GM19455 (cell line): ENCODE data around the gene PLK3.
"Not testable (repeated sequence)": the region's sequence is repeated elsewhere in the genome, so short reads cannot be mapped to it uniquely, and the experiment has no call there.

Experiments
- ATAC-seq: cut with Tn5 transposase; IDR thresholded peaks from one replicate; pipeline ENCODE4 v1.9.1; 2021; ENCODE audit not compliant: unreplicated experiment

Gene PLK3

DNA sequence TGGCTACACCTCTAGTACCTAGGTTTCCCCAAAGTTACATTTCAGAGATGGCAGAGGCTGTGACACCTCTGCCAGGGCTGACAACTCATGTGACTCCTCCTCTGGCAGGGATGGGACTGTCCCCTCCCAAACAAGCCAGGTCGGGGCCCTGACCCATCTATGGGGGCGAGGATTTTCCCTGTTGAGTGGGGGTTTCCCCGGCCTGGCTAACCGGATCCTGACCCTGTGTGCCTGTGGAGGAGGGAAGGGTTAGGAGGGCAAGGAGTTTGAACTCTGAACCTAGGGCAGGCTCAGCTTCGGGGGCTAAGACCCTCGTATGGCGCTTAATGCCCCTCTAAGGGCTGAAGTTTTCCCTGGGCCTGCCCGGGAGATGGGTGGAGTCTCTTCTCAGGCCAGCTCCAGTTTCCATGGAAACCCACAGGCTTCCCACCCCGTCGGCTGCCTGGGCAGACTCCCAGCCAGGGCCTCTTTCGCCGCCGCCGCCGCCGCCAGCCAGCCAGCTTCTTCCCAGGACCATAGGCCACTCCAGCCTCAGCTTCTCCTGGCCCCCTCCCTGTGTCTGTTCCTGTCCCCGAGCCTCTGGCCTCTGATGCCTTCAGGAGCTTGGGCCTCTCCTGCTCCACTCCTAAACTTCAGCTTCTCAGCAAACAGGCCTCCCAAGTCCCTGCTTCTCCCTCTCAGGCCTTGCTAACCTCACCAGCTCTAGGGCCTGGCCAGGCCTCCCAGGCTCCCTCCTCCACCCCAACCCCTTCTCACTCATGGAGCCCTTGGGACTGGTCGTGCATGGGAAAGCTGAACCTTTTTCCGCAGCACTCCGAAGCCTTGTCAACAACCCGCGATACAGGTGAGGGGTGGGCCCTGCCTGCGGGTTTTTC, 8.1 kb downstream of the PLK3 start, which contains the start of gene BTBD19:
Gene BTBD19 (plus strand): TSS at position 461 of the 875 bp plus-strand sequence. CDS start 298 bp downstream, at position 759.
- no peak for ATAC-seq

DNA sequence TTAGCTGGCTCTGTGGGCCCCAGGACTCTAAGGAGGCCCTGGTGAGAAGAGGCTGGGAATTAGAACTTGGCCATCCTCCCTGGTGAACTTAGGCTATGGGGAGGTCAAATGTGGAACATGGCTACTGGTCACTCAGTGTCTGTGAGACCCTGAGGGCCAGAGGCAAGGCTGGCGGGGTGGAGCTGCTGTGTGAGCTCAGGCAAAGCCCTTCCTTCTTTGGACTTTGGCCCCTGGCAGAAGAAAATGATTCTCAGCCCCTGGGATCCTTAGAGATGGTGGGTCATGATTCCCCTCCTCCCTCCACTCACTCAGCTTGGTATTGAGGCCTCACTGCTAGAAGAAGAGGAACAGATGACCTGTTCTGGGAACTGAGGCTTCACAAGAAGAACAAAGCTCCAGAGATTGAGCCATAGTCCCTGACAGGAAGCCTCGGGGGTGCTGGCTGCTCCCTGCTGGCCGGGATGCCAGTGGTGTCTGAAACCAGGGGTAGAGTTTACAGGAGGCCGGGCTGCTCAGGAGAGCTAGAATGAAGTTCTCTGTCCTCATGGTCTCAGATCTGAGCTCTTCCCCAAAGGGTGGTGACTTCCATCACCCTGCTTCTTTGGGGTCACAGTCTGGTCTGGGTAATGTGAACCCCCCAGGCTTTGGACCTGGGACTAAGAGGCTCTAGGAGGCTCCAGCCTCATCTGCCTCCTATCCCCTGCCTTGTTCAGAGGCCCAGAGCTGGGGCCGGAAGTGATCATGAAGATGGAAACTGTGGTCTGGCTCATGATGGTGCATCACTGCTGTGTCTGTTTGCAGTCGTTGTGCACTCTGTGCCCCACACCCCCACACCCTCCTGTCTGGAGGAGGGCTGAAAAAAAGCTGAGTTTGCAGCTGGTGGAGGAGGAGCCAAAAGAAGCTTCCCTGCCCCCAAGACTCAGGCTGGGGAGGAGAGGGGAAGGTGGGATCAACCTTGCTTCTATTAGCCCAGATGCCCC, 9.1 kb downstream of the PLK3 start:
- peak; percentile 48 for ATAC-seq

DNA sequence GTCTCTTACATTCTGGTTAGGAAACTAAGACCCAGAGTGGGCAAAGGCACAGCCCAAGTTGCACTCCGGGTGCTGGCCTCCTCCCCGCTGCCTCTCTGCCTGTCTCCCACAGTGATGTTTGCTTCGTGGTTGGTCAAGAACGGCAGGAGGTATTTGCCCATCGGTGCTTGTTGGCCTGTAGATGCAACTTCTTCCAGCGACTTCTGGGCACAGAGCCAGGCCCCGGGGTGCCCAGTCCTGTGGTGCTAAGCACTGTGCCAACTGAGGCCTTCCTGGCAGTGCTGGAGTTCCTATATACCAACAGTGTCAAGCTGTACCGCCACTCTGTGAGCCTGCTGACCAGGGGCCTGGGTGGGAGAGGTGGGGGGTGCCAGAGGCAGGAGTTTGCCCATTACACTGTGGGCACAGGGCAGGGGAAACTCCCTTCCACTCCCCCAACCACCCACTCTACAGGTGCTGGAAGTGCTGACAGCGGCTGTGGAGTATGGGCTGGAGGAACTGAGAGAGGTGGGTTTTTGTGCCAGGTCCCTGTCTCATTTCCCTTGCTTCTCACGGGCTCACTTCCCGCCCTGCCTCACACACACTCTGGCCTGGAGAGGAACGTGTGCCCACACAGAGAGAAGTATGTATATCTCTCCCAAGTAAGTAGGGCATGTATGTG, 10.1 kb downstream of the PLK3 start:
- ATAC-seq: no peak

- not testable (repeated sequence) for ATAC-seq
These were observed 10.6 kb downstream of the PLK3 start for GRCh38 chr1:44810762-44811105.

GRCh38 chr1:44811234-44811633, 11.1 kb downstream of the PLK3 start:
- ATAC-seq: no peak

DNA sequence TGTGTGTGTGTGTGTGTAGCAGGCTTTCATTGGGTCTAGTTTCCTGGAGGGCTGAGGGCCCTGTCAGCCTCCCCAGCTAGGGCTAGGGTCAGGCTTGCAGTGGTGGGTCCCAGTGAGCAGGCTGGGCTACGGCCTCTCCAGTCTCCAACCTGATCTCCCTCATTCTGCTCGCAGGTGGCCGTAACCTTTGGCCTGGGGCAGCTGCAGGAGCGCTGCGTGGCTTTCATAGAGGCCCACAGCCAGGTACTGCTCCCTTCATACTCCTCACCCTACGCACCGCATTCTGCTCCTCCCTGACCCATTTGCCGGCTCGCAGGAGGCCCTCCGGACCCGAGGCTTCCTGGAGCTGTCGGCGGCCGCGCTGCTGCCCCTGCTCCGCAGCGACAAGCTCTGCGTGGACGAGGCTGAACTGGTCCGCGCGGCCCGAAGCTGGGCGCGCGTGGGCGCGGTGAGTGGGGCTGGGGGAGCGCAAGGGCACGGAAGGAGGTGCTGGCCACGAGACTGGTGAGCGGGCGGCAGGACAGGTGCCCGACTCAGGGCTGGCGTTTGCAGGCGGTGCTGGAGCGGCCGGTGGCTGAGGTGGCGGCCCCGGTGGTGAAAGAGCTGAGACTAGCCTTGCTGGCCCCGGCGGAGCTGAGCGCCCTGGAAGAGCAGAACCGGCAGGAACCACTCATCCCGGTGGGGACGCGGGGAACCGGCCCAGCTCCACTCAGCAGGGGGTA, 12.8 kb downstream of the PLK3 start:
- no peak for ATAC-seq

DNA sequence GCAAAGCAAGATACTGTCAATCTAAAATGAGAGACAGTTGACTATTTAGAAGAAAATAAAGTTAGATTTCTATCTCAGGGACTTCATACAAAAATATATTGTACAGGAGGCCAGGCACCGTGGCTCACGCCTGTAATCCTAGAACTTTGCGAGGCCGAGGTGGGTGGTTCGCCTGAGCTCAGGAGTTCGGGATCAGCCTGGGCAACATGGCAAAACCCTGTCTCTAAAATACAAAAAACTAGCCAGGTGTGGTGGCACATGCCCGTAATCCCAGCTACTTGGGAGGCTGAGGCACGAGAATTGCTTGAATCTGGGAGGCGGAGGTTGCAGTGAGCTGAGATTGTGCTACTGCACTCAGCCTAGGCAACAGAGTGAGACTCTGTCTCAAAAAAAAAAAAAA, 15.7 kb downstream of the PLK3 start:
- ATAC-seq: not testable (repeated sequence)

- ATAC-seq: no peak
These were observed 17.1 kb downstream of the PLK3 start for GRCh38 chr1:44817307-44817706.

DNA sequence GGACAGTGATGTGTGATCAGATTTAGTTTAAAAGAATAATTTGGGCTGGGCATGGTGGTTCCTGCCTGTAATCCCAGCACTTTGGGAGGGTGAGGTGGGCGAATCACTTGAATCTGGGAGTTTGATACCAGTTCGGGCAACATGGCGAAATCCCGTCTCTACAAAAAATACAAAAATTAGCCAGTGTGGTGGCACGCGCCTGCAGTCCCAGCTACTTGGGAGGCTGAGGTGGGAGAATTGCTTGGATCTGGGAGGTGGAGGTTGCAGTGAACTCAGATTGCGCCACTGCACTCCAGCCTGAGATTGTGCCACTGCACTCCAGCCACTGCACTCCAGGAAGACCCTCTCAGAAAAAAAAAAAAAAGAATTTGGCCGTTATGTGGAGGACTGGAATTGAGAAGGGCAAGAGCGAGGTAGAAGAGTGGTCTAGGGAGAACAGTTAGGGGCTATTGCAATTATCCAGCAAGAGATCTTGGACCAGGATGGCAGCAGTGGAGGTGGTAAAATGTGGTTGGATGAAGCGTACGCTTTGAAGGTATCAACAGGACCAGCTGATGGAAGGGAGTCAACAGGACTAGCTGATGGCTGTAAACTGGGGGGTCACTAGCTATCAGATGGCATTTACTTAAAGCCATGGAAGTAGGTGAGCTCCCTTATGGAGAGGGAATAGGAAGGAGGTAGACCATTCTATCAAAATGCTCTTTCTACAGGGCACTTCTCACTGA, 17.8 kb downstream of the PLK3 start:
- no peak for ATAC-seq

- no peak for ATAC-seq
These were observed 19.0 kb downstream of the PLK3 start for GRCh38 chr1:44819196-44819607.

DNA sequence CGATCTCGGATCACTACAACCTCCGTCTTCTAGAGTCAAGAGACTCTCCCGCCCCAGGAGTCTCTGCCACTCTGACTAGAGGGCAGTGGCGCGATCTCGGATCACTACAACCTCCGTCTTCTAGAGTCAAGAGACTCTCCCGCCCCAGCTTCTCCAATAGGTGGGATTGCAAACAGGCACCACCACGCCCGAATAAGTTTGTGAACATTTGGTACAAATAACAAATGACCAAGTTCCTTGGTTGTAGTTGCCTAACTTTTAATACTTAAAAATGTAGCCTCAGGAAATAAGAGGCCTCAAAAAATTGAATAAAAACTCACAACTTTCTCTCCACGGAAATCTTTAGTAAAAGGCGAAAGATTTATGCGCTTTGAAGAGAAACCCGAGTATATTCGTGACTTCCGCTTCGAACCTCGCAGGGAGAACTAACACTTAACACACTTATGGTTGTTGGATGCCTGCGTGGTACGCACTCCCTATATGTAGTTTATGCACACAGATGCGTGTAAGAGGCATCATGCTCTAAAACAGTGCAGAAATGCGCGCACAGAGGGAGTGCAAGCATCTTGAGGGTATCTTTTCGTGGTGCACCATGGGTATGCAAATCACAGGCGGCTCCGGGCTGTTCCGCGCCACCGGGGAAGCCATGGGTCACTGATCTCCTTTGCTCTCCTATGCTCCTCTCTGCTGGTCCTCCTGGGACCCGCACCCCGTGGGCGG, 19.6 kb downstream of the PLK3 start:
- ATAC-seq: peak; percentile 74

DNA sequence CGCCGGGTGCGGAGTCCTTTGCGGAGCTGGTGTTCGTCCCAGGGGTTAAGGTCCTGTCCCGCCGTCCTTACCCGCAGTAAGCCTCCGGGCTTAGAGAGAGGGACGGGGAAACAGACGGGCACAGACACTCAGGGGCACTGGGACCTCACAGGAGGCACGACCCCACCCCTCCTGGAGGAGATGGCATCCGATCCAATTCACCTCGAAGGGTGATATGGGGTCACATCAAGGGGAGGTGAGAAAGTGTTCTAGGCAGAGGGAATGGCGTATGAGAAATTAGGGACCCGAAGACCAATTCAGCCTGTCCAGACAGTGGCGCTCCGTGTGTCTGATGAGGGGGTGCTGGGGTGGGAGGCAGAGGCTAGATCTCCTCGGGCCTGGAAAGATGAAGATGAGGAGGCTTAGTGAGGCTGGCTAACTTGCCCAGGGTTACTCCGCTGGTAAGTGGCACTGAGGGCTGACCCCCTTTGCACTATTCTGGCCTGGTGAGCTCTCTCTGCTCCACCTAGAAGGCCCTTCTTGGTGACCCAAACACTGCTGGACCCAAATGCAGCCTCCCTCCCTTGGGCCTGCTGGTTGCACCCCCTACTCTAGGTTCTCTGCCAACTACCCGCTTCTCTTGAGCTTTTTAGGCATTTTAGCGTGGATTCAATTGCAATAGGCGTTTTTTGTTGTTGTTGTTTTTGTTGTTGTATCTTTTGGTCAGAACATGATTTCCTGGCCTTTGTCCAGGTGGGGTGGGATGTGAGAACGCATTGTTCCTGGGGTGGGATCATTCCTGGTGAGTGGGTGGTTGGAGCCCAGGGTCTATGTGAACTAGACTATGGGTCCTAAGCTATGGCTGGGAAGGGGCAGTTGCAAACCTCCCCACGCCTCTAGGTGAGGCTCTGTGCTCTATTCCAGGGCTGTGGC, 20.4 kb downstream of the PLK3 start:
- ATAC-seq: peak; percentile 8

DNA sequence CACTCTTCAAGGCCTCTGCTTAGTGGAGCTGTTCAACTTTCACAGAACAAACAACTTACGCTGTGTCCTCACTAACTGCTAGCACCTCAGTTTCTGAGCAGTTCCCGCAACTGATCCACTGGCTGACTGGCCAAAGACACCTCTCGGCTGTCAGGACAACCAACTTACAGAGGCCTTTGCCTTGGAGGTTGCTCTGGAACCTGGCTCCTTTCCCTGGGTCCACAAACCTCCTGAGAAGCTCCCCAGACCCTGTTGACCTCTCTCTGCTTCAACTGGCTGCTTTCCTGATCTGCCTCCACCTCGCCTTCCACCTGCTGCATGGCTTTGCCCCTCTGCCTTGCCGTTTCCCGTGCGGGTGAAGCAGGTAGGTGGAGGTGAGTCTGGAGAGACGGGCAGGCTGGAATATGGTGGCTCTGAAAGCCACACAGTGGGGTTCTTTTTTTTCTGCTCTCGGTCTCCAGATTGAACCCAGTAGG, 21.1 kb downstream of the PLK3 start:
- no peak for ATAC-seq

GRCh38 chr1:44822131-44822701, 22.0 kb downstream of the PLK3 start:
- no peak for ATAC-seq

DNA sequence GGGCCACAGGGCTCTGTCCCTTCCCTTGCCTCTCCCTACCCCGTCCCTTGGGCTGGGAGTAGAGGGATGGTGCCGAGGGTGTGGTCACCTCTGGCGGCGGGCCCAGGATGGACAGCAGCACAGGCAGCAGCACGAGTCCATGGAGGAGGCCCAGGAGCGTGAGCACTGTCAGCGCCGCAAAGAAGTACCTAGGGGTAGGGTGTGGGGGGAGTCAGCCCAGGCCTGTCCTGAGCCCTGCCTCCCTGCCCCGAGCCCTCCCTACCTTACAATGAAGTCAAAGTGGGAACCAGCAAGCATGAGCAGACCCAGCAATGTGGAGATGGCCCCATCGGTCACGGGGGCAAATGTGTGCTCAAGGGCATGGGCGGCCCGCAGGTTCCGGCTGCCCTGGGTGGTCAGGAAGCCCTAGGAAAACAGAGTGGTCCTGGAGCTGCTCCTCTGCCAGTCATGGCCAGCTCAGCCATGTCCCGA, 22.8 kb downstream of the PLK3 start:
- ATAC-seq: no peak

DNA sequence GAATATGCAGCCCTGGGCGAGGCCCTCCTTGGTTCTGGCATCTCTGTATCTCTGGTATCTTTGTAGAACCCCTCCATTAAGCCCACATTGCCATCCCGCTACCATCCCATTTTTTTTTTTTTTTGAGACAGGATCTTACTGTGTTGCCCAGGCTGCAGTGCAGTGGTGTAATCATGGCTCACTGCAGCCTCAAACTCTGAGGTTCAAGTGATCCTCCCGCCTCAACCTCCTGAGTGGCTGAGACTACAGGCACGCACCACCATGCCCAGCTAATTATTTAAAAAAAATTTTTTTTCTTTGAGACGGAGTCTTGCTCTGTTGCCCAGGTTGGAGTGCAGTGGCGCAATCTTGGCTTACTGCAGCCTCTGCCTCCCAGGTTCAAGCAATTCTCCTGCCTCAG, 24.2 kb downstream of the PLK3 start:
- not testable (repeated sequence) for ATAC-seq

DNA sequence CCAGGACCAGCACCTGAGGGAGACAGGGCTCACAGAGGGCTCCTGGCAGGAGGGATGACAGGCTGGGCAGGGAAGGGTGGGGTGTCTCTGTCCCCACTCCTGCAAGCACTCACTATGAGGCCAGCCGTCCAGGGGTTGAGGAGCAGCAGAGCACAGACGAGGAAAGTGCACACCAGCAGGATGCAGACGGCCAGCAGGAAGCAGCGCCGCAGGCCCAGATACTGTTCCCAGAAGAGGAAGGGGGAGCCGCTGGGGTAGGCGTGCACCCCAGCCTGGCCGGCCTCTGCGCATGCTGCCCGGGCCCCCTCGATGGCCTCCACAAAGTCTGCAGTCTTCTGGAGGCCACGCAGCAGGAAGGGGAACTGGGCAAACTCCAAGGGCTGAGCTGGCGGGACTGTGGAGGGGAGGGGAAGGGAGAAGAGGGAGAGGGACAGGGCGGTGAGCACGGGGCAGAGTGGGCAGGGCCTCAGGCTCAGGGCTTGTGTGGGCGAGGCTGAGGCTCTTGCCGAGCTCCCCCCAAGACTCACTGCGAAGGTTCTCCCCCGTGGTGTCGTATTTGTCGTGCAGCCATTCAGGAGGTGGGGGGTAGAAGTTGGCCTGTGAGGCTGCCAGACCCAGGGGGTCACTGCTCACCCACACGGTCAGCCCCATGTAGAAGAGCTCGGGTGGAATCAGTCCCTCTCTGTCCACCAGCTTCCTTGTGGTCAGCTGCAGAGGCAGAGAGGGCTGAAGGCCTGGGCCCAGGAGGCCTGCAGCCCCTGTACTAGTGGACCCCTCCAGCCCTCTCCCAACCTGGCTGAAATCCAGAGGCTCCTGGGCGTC, 26.4 kb downstream of the PLK3 start:
- no peak for ATAC-seq
